Activated T-cell treated with anti-CD3 and anti-CD28 coated beads, Interleukin-2, amount 50 U/mL, for 4 hours (primary cell): ENCODE data around the gene OSR1. TPM values are rescaled to one million over a fixed set of nuclear protein-coding genes. Genes with fewer than 3 reads are reported as not detected.
"Not testable (repeated sequence)": the region's sequence is repeated elsewhere in the genome, so short reads cannot be mapped to it uniquely, and the experiment has no call there.

Source experiments
- ATAC-seq, 2 donors: fragments of 200-7000 bp; cut with Tn5 transposase; one replicate each; pipeline ENCODE4 v1.10.0; 2021
- DNase-seq: peaks from one replicate; pipeline ENCODE4 v3.0.0-alpha.2; 2020
- H3K27me3 Mint-ChIP-seq: one replicate; pipeline ENCODE4 v1.8.0; 2021; ENCODE audit warnings: low read depth, mixed read lengths
- H3K36me3 Mint-ChIP-seq: one replicate; pipeline ENCODE4 v1.8.0; 2022; ENCODE audit warnings: mixed read lengths; ENCODE audit not compliant: insufficient read depth
- H3K4me1 Mint-ChIP-seq: one replicate; pipeline ENCODE4 v1.8.0; 2021; ENCODE audit warnings: low read depth, mixed read lengths
- H3K4me3 Mint-ChIP-seq: one replicate; pipeline ENCODE4 v1.8.0; 2021; ENCODE audit warnings: mild to moderate bottlenecking, moderate library complexity, mixed read lengths
- H3K9me3 Mint-ChIP-seq: one replicate; pipeline ENCODE4 v1.8.0; 2021; ENCODE audit warnings: mixed read lengths
- total RNA-seq, 3 donors: library from RNA; stranded (reverse); gene quantifications; one replicate each; pipeline ENCODE4 v1.2.1, GENCODE V29; 2021

OSR1 gene
- total RNA-seq, 3 donors from 2014 or later = not detected

- Mint-ChIP-seq H3K9me3 (no peaks in the 10 kb centered on the region), H3K4me3 (no peak overlapping the region), H3K4me1 (no peaks in the 10 kb centered on the region), H3K27me3 (no peaks in the 10 kb centered on the region), H3K36me3 (peaks cover 2% of the 10 kb centered on the region)
- no peak for ATAC-seq
- no peak for DNase-seq
Measured at GRCh38 chr2:19330436-19330835, 28.0 kb downstream of the OSR1 start.

GRCh38 chr2:19329445-19329844 lies 29.0 kb downstream of the OSR1 start:
- Mint-ChIP-seq H3K9me3 (no peaks in the 10 kb centered on the region), H3K4me3 (no peak overlapping the region), H3K4me1 (no peaks in the 10 kb centered on the region), H3K27me3 (no peaks in the 10 kb centered on the region), H3K36me3 (peaks cover 2% of the 10 kb centered on the region)
- no peak for DNase-seq
- ATAC-seq = no peak

GRCh38 chr2:19327496-19327895 lies 30.9 kb downstream of the OSR1 start:
- Mint-ChIP-seq H3K27me3 (no peaks in the 10 kb centered on the region), H3K4me1 (no peaks in the 10 kb centered on the region), H3K9me3 (no peaks in the 10 kb centered on the region), H3K36me3 (peaks cover 2% of the 10 kb centered on the region), H3K4me3 (no peak overlapping the region)
- ATAC-seq = no peak
- DNase-seq = no peak

- Mint-ChIP-seq H3K36me3 (peaks cover 2% of the 10 kb centered on the region), H3K4me3 (no peak overlapping the region), H3K27me3 (no peaks in the 10 kb centered on the region), H3K9me3 (no peaks in the 10 kb centered on the region), H3K4me1 (no peaks in the 10 kb centered on the region)
- no peak for DNase-seq
- no peak for ATAC-seq
Measured at GRCh38 chr2:19321946-19322345, 36.5 kb downstream of the OSR1 start.

DNA sequence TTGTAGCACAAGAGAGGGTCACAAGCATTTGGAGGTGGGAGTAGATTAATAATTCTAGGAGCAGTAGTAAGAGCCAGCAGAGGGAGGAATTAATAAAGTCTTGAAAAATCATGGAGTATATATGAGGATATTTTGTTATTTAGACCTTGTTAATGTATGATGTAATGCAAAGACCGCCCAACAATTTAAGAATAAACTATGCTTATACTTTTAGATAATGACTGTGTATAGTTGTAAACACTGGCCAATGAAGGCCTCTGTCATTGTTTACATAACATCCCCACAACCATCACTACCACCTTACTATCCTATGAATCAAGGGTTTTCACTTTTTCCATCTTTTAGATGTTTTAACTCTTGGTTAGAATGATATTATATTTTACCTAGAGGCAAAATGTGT lies 37.6 kb downstream of the OSR1 start:
- Mint-ChIP-seq H3K4me1 (no peaks in the 10 kb centered on the region), H3K36me3 (peaks cover 2% of the 10 kb centered on the region), H3K9me3 (no peaks in the 10 kb centered on the region), H3K4me3 (no peak overlapping the region), H3K27me3 (no peaks in the 10 kb centered on the region)
- ATAC-seq (no peak), DNase-seq (no peak)

DNA sequence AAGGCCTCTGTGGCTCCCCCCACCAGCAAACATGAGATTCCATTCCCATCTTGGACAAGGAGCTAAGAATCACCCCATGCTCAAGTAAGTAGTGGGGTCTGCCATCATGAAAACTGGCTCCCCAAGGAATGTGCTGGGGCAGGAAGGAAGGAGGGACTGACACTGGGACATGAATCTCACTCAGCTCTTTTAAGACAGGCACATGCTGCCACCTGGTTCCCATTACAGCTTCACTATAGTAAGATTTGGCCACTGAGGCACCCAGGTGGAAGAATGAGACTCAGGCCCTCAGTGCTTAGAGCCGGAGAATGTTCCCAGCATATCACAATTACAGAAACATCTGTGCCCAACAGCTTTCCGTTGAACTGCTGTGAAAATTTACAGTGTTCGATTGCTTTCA lies 38.7 kb downstream of the OSR1 start:
- Mint-ChIP-seq H3K27me3 (no peaks in the 10 kb centered on the region), H3K4me1 (no peaks in the 10 kb centered on the region), H3K9me3 (no peaks in the 10 kb centered on the region), H3K4me3 (no peak overlapping the region), H3K36me3 (peaks cover 2% of the 10 kb centered on the region)
- no peak for ATAC-seq
- no peak for DNase-seq

DNA sequence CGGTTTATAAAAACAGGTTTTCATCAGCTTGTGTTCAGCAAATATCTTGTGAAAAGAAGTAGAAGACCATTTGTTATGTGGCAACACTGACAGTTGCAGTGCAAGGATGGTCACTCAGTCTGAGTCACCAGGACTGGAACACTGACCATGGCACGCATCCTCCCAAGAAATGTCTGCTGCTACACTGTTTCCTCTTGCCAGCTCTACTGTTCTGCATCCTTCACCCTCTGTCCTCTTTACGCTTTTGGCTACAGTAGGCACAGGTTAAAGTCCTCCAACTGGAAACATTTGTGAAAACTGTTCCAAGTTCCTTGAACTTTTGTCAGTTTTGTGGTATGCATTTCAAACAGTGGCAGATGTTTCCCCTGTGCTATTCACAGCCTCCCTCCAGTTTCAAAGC lies 39.4 kb downstream of the OSR1 start:
- no peaks in the 10 kb centered on the region for H3K9me3 Mint-ChIP-seq
- no peak for DNase-seq
- H3K36me3 Mint-ChIP-seq = peaks cover 2% of the 10 kb centered on the region
- no peak for ATAC-seq
- no peaks in the 10 kb centered on the region for H3K27me3 Mint-ChIP-seq
- no peaks in the 10 kb centered on the region for H3K4me1 Mint-ChIP-seq
- no peak overlapping the region for H3K4me3 Mint-ChIP-seq

- Mint-ChIP-seq H3K36me3 (peaks cover under 1% of the 10 kb centered on the region), H3K27me3 (no peaks in the 10 kb centered on the region), H3K4me1 (no peaks in the 10 kb centered on the region), H3K9me3 (no peaks in the 10 kb centered on the region), H3K4me3 (no peak overlapping the region)
- ATAC-seq = no peak
- no peak for DNase-seq
Measured at GRCh38 chr2:19313553-19313952, 44.9 kb downstream of the OSR1 start.

GRCh38 chr2:19312949-19313348 lies 45.5 kb downstream of the OSR1 start:
- ATAC-seq (no peak), DNase-seq (no peak)
- no peaks in the 10 kb centered on the region for H3K4me1 Mint-ChIP-seq
- H3K4me3 Mint-ChIP-seq = no peak overlapping the region
- peaks cover 2% of the 10 kb centered on the region for H3K36me3 Mint-ChIP-seq
- no peaks in the 10 kb centered on the region for H3K27me3 Mint-ChIP-seq
- H3K9me3 Mint-ChIP-seq = no peaks in the 10 kb centered on the region

DNA sequence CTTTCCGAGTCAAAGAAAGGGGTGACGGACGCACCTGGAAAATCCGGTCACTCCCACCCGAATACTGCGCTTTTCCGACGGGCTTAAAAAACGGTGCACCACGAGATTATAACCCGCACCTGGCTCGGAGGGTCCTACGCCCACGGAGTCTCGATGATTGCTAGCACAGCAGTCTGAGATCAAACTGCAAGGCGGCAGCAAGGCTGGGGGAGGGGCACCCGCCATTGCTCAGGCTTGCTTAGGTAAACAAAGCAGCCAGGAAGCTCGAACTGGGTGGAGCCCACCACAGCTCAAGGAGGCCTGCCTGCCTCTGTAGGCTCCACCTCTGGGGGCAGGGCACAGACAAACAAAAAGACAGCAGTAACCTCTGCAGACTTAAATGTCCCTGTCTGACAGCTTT lies 52.4 kb downstream of the OSR1 start:
- not testable (repeated sequence) for H3K9me3 Mint-ChIP-seq, H3K4me3 Mint-ChIP-seq, H3K4me1 Mint-ChIP-seq, H3K27me3 Mint-ChIP-seq, DNase-seq, ATAC-seq, H3K36me3 Mint-ChIP-seq

GRCh38 chr2:19305400-19306055 lies 52.9 kb downstream of the OSR1 start:
- not testable (repeated sequence) for H3K9me3 Mint-ChIP-seq, ATAC-seq, DNase-seq, H3K36me3 Mint-ChIP-seq, H3K27me3 Mint-ChIP-seq, H3K4me3 Mint-ChIP-seq, H3K4me1 Mint-ChIP-seq

- DNase-seq (no peak), ATAC-seq (no peak)
- peaks cover 4% of the 10 kb centered on the region for H3K36me3 Mint-ChIP-seq
- no peak overlapping the region for H3K4me3 Mint-ChIP-seq
- H3K4me1 Mint-ChIP-seq = peaks cover 1% of the 10 kb centered on the region
- H3K9me3 Mint-ChIP-seq = no peaks in the 10 kb centered on the region
- H3K27me3 Mint-ChIP-seq = no peaks in the 10 kb centered on the region
Measured at GRCh38 chr2:19301706-19302105, 56.7 kb downstream of the OSR1 start.
